Middle frontal gyrus (tissue), 1 donor: ENCODE measurements around the gene TUB.

Source experiments
- DNase-seq: peaks from one replicate; pipeline ENCODE4 v3.0.0-alpha.2; 2015; ENCODE audit warnings: low spot score; ENCODE audit errors: extremely low spot score

The TUB gene

DNA sequence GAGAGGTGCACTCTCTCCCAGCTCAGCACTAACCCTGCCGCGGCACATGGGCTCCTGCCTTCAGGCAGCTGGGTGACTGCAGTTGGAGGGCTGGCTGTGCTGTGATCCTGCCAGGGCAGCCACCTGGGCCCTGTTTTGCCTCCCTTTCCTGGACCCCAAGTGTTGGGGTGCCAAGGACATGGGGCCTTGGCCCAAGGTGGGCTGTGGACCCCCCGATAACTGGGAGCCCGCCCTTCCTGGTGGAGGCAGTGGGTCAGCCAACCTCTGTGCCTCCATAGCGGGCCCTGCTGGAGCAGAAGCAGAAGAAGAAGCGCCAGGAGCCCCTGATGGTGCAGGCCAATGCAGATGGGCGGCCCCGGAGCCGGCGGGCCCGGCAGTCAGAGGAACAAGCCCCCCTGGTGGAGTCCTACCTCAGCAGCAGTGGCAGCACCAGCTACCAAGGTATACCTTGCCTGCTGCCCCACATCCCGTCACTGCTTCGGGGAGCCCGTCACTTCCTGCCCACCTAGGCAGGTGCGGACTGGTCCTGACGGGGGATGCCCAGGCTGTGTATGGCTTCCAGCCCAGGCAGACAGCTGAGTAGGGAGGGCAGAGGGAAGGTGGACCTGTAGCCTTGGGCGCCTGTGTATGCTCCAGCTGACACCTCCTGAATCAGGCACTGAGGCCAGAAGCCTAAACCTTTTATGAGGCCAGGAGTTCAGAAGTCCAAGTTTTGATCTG lies 8.9 kb downstream of the TUB start:
- no peak for DNase-seq

DNA sequence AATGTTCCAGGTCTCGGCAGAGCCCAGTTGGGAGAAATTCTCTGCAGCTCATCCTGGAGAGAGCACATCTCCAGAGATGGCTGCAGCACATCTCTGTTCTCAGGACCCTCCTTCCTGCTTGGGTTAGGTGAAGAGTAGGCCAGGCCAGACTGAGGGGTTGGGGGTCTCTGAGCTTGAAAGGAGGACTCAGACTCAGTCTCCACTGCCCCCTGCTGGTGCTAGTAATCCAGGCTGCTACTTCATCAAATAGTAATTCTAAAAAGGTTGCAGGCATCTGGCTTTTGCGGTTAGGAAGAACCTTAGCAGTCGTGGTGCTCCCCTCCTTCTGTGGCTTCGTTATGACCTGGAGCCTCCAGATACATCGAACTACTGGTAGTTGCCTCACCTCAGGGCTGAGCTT lies 9.7 kb downstream of the TUB start:
- no peak for DNase-seq

DNA sequence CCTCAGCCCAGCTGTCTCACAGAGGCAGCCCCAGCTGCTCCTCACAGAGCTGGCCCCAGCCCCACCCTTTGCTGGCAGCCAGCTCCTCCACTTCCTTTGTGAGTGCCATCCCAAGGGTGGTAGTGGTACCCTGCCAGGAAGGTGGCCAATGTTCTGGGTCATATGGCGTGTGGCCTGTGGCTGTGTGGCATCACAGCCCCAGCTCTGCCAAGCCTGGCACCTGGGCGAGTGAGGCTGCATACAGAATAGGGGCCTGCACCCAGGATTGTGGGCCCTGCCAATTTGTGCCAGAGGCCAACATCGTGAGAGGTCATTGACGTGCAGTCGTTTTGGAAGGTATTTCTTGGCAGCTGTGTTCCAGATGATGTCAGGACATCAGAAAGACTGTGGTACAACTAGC lies 10.7 kb downstream of the TUB start:
- DNase-seq: no peak

DNA sequence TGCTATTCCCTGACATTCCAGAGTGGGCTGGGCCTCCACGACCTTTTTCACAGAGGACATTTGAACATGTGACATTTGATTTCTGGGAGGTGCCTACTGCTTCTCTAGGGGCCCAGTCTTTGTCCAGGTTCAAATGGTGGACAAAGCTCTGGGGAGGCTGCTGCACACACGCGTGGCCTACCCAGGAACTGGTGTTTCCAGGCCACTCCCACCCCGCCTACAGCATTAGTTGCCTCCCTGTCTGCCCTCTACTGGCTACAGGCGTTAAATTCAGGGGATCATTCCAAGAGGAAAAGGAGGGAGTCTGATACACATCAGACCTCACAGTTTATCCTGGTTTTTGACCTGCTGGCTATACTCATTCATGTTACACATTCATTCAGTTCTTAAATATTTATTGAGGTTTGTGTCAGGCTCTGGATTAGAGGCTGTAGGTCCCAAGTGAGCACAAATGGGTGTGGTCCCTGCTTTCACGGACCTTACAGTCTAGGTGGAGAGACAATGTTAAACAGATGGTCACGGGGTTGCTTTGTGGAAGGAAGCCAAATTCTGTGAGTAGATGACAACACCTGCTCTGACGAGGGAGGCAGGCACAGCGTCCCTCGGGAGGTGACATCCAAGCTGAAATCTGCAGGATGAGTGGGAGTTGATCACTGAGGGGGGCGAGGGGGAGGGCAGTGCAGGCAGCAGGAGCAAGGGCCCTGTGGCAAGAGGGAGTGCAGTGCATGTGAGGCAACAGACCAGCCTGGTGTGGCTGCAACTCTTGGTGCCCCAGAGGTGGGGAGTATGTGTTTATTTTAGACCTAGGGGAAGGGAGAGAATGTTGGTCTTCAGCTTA lies 11.8 kb downstream of the TUB start:
- no peak for DNase-seq

DNA sequence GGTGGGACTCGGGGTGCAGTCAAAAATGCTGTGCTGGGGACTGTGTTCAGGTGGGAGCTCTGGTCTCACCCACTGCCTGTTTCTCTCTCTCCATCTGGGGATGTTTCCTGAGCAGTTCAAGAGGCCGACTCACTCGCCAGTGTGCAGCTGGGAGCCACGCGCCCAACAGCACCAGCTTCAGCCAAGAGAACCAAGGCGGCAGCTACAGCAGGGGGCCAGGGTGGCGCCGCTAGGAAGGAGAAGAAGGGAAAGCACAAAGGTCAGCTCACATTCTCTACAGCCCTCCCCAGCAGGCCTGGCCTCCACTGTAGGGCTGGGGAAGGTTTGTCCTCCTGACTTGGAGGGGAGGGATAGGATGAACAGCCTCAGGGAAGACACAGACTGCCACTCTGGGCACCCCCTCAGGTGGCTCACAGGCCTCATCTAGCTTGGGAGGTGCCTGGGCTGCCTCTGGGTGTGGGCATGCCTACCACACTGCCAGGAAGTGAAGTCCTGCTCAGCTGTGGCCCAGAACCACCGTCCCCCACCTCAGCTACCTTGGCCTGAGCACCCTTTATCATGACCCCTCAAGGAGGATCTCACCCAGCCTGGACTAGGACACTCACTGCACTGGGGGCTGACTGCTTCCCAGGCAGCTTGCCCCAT lies 13.0 kb downstream of the TUB start:
- no peak for DNase-seq

DNA sequence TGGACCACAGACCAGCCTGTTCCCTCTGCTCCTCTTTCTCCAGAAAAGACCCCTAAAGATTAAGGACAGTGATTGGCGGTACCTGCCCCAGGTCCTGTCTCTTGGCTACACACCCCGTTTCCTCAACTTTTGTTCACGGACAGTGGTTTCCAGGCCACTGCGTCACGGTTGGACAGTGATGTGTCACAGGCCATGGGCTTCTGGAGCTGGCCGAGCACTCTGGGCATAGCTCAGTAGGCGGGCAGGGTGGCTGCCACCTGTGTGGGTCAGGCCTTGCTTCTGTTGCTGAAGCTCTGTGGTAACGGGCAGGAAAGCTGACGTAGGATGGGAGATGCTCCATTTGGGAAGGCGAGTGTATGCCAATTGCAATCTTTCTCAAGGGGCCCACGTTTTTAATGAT lies 13.6 kb downstream of the TUB start:
- DNase-seq: no peak

DNA sequence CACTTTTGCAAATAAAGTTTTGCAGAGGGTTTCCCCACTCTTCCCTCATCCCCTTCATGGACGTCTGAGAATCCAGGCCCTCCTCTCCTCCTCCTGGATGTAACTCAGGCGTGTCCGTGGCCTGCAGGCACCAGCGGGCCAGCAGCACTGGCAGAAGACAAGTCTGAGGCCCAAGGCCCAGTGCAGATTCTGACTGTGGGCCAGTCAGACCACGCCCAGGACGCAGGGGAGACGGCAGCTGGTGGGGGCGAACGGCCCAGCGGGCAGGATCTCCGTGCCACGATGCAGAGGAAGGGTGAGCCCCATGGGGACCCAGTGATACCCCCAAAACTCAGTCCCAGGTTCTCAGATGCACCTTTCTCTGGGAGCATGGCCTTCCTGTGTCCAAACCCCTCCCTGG lies 14.4 kb downstream of the TUB start:
- DNase-seq: no peak

DNA sequence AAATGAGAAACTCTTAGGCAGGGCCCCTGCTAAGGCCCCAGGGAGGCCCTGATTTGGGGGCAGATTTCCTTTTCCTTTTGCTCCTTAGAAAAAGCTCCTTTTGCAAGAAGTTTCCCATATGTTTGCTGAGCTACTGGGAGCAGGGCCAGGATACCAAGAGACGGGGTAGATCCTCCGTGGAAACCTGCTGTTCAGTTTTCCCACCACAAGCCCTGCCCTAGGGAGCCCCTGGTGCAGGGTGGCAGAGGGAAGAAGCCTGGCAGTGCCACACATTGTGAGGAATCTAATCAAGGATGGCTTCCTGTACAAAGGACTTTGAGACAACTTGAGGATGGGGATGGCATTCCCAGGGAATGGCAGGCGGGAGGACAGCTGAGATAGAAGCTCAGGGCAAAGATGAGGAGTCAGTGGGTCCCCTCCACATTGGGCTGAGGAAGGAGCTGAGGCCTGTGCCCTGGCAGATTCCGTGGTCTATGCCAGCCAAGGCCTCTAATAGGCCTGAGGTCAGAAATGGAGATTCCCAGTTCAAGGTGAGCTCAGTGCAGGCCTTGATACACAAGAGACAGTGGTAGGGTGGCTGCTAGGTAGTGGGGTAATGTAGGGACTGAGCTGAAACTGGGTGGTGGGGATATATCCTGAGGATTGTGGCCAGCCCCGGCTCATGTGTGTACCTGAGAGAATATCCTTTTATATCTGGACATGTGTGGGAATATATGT lies 15.0 kb downstream of the TUB start:
- DNase-seq: no peak

DNA sequence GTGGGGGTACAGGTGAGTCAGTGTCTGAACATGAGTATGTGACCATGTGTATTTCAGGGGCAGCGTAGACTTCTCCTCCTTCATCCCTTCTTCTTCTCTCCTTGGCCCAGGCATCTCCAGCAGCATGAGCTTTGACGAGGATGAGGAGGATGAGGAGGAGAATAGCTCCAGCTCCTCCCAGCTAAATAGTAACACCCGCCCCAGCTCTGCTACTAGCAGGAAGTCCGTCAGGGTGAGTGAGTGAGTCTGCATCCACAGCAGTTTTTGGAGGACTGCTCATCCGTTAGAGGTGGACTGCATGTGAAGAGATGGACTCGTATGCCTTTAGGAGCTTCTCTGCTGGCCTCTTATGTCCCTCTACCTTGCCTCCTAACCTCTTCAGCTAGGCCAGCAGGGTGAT lies 15.6 kb downstream of the TUB start:
- no peak for DNase-seq

DNA sequence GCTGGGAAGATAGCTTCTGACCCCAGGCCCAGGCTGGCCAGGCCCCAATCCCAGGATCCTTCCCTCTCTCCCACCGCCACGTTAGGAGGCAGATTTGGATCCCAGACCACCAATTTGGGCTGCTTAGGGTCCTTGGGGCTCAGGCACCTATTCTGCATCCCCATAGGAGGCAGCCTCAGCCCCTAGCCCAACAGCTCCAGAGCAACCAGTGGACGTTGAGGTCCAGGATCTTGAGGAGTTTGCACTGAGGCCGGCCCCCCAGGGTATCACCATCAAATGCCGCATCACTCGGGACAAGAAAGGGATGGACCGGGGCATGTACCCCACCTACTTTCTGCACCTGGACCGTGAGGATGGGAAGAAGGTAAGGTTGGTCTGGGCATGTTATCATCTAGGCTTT lies 16.1 kb downstream of the TUB start:
- DNase-seq: no peak

DNA sequence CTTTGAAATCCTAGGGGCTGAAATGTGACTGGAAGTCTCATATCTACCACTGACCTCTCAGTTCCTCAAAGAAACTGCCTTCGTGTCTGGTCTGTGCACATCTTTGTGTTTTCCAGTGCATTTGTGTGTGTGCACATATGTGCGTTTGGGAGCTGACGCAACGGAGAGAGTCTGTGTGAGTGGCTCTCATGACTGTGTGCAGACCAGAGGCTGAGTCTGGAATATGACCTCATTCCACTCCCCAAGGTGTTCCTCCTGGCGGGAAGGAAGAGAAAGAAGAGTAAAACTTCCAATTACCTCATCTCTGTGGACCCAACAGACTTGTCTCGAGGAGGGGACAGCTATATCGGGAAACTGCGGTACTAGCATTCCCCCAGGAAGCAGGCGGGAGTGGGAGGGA lies 16.5 kb downstream of the TUB start:
- no peak for DNase-seq

DNA sequence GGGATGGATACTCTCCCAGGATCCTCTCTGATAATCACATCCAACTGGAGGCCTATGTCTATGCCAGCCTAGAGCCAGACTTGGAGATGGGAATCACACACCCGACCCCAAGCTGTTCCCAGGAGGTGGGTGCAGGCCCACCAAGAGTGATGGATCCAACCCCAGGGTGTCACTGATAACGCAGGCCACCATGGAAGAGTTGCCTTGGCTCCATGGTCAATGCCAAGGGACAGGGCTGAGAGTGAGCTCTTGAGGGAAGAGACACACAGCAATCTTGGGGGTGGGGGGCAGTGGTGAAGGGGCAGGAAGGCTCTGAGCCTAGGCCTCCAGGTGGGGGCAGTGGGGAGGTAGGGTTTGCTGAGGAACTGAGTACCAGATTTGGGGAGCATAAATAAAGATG lies 16.9 kb downstream of the TUB start:
- no peak for DNase-seq

DNA sequence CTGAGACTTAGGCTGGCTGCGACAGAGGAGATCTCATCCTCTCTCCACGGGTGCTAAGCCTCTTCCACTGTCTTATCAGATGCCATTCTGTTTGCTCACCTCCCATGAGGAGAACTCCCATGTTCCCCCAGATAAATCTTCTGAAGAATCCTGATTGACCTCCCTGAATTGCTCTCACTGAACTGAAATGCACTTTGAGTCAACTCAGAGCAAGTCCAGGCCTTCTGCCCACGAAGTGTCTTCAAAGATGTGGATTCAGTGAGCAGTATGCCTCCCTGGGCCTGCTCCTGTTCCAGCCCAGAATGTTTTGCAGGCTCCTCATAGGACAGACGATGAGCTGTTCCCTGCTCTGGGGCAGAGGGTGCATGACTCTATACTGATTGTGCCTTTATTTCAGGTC lies 17.4 kb downstream of the TUB start:
- no peak for DNase-seq

DNA sequence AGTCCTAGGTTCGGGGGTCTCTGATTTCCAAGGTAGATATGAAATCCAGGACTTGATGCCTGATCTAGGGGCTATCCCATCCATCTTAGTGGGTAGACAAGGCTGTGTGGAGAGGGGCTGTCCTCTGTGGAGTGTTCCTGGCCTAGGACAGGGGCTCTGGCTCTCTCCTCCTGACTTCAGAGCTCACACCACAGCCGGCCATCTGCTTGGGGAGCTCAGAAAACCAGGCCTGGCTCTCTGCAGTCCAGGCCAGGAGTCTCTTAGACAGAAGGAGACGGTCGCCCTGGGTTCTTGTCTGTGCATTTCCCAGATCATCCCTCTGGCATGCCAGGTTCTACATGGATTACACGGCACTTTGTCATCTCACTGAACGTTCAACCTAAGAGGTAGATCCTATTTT lies 17.9 kb downstream of the TUB start:
- no peak for DNase-seq

DNA sequence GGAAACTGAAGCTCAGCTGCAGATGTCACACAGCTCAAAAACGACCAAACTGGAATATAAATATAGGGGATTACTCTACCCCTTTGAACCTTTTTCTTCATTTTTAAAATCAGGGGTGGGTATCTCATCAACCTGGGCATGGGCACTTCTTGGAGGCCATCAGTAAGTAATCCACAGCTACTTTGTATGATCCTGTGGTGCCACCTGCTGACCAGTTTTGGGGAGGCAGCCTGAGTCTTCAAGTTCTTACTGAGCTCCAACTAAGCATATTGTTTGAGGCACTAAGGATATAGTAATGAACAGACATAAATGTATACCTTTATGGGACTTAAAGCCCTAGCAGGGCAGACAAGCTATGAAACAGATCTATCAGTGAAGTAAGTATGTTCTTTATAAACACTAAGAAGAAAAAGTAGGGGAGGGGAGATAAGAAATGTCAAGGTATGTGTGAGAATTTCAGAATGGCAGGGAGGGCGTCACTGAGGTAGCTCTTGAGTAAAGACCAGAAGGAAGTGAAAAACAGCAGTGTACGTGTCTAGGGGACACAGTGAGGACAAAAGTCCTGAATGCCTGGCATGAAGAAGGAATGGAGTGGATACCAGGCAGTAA lies 18.4 kb downstream of the TUB start:
- DNase-seq: peak; percentile 51

DNA sequence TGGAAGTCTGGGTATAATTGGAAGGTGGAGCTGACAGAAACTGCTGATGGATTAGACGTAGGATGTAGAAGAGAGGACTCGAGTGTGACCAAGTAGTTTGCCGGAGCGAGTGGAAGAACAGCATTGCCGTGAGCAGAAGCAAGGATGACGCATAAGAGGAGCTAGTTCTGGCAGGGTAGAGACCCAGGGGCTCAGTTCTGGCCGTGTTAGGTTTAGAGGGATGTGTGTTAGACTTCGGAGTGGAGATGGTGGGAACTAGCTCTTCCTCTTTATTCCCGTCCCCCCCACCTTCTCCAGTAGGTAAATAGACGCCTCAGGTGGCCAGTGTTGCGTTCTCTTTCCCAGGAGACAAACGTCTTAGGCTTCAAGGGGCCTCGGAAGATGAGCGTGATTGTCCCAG lies 19.1 kb downstream of the TUB start:
- no peak for DNase-seq

DNA sequence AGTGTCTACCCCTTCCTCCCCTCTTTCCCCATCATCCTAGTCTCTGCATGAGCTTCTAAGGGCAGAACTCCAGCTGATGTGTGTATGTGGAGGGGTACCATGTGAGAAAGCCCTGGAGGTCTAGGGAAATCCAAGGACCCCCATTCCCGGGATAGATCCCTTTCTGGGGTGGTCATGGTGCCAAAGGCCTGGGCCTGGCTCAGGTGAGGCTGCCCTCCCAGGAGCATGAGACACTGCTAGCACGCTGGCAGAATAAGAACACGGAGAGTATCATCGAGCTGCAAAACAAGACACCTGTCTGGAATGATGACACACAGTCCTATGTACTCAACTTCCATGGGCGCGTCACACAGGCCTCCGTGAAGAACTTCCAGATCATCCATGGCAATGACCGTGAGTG lies 19.6 kb downstream of the TUB start:
- no peak for DNase-seq

DNA sequence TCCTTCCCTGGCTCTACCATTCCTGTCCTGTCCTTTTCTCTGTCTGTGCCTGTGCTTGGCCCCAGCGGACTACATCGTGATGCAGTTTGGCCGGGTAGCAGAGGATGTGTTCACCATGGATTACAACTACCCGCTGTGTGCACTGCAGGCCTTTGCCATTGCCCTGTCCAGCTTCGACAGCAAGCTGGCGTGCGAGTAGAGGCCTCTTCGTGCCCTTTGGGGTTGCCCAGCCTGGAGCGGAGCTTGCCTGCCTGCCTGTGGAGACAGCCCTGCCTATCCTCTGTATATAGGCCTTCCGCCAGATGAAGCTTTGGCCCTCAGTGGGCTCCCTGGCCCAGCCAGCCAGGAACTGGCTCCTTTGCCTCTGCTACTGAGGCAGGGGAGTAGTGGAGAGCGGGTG lies 20.4 kb downstream of the TUB start:
- DNase-seq: no peak

DNA sequence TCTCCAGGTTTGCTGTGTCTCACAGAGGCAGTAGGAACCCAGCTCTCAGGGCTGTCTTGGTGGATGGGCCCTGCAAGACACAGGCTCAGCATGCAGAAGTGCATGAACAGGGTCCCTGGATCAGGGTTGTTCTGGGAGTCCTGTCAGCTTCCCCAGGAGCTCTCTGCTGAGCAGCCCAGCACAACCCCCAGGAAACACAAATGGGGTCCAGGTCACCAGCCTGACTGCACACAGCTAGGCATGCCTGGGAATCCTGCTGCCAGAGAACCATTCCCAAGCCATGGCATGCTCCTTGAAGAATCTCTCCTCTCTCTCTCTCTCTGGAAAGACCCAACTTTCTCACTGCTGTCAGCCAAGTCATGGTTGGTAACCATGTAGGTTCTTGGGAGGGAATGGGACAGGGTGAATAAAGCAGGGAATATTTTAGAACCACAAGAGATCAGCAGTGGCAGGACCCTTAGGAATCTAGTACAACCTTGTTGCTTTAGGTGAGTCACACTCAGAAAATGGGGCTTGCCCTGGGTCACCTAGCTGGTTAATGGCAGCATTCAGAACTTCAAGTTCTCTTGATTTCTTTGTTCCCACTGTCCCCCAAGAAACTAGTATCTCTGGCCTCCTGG lies 21.4 kb downstream of the TUB start:
- DNase-seq: no peak

DNA sequence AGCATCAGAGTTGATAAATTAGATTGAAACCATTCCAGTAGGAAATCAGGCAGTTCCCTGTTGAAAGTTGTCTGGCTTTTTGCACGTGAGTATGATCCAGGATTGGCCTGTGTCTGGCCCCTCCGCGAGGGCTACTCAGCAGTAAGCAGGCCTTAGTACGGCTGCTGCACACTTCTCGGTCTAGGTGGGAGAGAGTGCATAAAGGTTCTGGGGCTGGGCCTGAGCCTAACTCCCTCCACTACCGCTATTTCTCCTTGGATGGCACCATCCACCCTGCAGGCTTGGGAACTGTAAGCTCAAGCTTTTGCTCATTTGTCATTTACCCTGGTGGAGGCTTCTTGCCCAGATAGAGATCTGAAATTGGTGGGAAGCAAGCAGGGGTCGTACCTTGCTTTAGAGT lies 22.0 kb downstream of the TUB start:
- DNase-seq: no peak

DNA sequence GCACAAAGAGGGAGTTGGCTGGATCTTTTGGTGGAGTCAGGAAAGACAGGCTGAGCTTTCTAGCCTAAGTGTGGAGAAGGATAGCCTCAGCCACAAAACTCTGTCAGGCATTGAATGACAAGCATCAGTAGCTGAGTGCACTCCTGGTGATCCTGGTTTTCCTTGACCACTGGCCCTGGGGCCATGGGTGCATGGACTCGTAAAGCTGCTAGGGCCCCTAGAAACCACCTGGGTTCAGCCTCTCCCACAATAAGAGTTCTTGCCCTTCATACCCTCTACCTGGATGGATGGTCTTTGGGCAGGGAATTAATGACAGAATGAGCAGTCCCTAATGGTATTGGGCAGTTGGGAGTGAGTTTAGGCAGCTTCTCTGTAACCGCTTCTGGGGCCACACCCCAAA lies 22.9 kb downstream of the TUB start:
- no peak for DNase-seq
